Epidermal melanocyte (primary cell): ENCODE measurements around the gene CELF2.

Source experiments
- DNase-seq: peaks from one replicate; pipeline ENCODE4 v3.0.0; 2011; ENCODE audit warnings: low spot score; ENCODE audit not compliant: insufficient read length

The CELF2 gene

DNA sequence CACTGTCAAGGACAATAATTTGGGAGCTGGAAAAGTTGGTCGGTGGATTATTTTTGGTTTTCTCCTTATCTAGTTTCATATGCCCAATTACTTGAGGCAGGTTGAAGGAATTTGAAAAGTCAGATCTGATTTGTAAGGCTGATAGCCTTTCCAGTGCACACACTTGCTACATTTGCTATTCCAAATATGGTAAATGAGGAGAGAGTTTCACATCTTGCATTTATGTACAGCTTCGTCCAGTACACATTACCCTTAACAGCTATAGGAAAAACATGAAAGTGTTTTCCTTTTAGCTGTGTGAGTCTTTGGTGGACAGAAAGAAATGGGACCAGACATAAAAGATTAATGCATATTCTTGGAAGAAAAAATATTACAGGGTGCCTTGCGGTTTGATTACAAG, 201.8 kb downstream of the CELF2 start:
- DNase-seq: no peak

DNA sequence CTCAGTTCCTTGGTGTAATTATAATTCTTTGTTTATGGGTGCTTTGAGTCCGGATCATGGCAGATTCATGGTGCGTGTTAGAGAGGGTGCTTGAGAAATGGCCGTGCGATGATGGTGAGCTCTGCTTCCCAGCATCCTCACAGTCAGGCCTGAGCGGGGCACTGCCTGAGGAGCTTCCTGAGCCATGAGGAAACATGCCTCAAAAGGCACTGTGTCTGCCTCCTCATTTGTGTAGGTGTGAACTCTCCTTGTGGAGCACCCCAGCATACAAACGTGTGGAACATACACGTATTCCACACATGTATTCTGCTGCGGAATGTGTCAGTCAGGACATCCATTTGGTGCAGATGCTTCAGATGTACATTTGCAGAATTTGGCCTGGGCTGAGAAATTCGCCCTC, 205.4 kb downstream of the CELF2 start:
- no peak for DNase-seq

DNA sequence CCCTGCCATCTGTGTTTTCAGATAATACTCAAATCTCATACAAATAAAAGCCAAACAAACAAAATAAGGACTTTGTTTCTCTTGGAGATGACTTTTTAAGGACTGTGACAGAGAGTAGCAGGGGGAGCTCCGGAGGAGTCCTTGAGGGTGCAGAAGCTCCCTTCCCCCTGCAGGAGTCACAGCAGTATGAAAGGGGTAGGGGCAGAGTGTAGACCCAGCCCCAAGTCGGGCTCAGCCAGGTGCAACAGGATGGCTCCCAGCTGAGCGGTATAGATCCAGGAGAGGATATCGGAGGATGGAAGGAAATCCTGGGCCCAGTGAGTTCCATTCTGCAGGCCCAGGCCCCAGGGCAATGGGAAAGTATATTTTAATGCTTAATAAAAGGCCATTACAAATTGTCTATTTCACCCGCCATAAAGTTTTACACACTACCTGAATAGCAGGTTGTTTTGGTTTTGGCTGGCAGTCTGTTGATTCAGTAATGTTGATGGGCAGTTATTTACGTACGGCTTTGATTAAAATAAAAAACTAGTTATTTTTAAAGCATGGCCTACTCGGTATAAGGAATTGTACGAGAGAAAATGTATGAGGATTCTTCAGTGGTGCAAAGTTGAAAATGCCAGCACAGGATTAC, 206.0 kb downstream of the CELF2 start:
- DNase-seq: no peak

DNA sequence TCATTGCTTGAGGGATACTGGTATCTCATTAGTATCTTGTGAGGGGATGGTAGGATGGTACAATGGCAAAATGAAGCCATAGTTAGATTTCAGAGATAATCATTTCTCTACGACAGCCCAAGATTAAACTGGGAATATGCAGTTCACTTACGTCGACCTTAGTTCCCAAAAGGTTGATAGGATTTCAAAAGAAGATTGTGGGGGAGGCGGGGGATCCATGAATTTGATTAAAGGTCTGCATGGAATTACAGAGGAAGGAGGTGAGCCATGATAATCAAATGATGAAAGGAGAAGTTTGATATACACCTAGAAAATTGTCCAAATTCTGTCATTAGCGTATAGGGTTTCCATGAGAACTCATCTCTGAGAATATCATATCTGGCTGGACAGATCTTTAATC, 206.6 kb downstream of the CELF2 start:
- DNase-seq: no peak

DNA sequence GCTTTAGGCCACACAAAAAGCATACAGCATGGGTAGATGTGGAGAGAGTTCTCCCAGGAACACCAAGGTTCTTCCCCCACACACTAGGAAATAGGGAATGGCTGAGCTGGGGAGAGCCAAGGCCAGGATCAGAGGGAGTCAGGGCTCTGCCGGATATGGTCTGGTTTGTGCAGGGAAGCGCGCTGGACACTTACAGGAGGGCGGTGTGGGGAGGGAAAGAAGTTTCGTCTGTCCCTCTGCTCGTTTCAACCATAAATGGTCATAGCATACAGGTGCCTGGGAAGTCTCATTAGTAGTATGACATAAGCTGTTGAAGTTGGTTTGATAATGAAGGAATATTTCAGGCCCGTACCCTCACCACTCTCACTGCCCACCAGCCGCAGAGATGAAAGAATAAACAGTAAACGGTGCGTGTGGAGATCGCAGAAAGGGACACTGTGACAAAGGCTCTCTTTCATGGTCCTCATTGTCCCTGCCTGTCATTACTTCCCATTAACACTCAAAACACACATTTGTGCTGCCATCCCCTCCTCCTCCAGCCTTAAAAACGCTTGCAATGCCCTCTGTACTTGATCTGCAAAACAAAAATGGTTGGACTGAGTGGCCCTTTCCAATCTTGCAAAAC, 207.2 kb downstream of the CELF2 start:
- DNase-seq: no peak

DNA sequence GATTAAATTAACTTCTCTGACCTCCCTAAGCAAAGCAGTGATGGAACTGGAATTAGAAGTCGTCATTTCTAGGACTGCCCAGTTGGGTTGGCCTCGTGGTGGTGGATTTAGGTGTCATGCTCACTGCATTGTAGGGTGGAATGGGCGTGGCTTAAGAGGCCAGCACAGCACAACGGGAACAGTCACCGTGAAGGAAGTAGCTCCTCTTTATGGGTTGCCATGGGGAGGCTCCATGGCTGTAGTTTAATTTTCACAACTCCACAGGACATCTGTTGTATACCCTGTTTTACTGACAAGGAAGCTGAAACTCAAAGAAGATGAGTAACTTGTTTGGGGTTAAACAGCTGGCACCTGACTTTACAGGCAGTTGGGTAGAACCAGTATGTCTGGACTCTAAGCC, 208.3 kb downstream of the CELF2 start:
- DNase-seq: no peak

DNA sequence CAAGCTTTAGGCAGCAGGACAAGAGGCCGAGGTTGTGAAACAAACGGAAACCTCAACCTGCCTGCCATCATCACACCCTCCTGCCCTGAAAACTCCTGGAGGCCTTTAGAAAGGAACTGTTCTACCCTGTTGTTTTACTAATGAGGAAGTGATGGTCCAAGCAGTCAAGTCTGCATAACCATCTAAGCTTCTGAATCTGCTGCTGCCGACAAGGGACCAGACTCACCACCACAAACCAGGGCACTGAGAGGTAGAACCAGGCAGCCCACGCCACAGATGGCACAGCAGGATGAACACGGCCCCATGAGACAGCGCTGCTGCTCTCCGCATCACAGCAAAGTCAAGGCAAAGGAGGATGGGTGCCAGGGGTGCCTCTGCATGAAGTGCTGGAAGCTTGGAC, 209.4 kb downstream of the CELF2 start:
- DNase-seq: no peak

DNA sequence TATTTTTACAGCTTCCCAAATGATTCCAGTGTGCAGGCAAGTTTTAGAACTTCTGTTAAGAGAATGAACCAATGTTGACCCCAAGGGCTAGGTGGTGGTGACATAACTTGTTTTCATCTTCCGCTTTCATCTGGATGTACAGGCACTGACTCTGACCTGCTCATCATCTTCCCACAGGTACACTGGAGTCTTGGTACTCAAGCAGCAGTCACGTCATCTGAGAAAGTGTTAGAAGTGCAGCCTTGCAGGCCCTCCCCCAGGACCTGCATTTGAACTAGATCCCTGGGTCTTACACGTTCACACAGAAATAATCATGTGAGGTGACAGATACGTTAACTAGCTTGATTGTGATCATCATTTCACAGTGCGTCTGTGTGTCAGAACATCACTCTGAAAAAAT, 212.2 kb downstream of the CELF2 start:
- no peak for DNase-seq

DNA sequence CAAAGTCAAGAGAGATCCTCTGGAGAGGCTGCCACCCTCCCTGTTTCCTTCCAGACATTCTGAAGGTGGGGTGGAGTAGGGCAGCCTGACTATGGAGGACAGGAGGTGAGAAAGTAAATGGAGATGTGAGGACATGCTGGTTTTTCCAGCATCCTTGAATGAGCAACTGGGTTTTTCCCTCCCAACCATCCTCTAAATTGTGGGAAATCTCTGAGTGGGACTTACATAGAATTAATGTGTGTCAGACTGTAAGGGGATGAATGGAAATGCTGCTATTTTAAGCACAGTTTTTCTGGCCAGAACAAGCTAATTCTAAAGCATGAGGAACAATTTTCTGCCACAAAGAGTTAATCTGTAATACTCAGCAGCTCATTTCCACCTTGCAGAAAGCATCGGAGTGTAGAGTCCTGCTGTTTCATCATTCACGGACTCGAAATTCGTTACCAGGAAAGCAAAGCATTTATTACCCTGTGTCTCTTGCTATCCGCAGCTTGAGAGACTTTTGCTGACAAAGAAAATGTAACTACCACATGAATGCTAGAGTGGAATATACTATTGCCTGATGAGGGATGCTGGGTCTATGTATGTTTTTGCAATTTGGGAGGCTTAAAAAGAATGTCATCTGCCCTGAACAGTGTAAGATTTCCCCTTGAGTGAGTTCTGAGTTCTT, 213.0 kb downstream of the CELF2 start:
- no peak for DNase-seq

DNA sequence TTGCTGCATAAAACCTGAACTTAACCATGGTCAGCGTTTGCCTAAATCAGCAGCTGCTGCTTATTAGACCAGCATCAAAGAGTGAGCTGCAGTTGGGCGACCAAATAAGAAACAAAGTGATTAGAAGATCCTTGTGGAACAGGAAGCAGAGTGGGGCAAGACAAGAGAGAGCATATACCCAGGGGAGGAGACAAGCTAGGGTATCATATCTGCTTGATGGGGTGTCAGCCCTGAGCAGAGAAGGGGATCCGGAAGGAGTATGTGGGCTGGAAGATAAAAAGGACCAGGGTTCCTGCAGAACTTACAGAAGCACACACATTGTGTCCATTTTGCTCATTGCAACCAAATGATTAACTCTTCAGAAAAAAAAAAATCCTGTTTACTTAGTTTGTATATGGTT, 213.6 kb downstream of the CELF2 start:
- no peak for DNase-seq

DNA sequence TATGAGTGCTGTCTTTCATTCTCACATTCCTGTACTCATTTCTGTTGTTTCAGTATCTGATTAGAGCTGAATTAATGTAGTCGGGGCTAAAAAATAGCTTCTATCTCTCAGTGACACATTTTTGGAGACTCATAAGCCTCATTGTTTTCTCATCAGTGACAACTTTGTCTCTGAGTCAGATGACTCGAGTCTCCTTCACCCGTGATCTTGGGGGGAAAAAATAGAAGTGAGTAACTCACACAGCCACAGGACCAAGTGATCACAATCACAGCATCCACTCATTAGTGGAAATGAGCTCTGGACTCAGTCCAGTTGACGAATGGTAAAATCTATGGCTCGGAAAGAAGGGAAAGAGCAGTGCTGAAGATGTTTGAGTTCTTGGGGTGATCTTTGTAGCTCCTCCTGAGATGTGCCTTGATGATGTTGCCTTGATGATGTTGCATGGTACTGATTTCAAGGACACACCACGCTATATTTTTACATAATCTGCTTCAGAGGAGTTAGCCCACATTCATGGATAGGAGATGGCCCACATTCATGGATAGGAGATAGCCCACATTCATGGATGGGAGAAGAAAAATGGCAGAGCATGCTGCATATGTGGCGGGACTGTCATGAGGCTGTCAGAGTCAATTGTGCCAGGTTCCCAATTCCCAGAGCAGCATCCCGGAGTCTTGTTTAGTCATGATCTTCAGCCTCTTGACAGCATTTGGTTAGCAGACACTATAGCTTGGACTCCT, 214.7 kb downstream of the CELF2 start:
- no peak for DNase-seq

DNA sequence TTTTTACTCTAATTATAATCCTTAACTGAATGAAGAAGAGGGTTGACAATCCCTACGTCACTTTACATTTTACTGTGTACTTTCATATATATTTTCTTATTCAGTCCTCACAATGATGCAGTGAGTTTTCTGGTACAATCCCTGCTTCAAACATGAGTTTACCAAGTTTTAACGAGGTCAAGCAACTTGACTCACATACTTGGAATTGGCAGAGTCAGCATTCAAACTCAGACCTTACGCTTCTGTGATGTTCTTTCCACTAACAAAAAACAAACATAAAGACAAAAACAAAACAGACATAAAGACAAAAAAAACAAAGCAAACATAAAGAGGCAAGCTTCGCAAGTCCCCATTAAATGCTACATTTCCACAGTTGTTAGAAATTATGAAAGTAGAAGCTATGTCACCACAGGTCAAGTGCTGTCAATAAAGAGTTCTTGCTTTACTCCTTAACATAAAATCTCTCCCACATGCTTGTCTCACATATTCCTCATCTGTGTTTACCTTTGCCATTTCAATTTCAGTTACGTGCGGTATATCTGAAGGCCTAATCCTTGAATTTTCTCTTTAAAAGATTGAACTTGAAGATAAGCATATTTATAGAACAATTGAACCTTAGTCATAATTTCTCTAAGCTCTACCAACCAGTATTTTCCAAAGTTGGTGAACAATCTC, 217.3 kb downstream of the CELF2 start:
- no peak for DNase-seq

DNA sequence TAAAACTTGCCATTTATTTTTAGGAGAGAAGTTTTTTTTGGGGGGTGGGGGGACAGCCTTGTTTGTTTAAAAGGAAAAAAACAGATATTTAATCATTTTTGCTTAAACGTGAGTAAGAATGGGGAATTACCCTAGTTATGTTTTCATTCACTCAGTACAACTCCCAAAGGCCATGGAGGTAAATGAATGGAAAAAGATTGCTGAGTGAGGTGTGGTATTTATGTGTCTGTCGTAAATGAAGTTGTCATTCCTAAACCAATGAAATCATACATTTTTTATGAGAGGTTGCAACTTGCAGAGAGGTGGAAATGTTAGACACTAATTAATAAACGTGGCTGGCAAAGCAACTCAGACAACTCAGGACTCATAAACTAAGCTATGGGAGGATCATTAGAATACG, 218.1 kb downstream of the CELF2 start:
- DNase-seq: no peak

DNA sequence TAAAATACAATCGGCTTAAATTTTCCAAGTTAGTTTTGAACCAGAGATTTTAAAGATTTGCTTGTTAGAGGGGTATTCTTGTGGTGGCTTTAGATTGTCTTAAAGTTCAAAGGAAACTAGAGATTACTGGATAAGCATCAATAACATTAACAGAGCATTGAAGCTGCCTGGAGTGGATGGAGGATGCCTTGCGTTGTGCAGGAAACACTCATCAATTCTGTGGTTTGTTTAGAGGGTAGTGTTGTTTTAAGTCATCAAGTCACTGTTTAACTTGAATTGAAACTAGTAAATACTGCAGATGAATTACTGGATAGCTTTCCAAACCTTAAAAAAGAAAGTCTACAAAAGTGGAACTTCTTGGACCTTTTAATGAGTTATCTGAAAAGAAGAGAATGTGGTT, 218.6 kb downstream of the CELF2 start:
- DNase-seq: no peak

DNA sequence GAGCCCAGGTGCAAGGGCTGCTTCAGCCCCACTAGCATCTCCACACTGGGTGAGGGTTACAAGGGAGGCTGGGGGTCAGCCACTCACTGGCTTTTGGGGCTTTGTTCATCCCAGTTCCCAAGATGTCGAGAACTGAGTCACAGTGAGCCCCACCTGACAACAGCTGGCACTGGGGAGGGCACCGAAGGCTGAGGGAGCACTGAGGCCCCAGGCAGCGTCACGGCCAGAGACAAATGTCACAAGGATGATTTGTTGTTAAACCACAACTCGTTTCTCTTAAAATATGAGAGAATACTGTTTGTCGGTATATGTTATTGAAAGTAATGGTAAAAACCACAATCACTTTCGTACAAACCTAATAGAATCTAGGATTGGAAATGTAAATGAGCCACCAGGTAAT, 219.9 kb downstream of the CELF2 start:
- DNase-seq: no peak

DNA sequence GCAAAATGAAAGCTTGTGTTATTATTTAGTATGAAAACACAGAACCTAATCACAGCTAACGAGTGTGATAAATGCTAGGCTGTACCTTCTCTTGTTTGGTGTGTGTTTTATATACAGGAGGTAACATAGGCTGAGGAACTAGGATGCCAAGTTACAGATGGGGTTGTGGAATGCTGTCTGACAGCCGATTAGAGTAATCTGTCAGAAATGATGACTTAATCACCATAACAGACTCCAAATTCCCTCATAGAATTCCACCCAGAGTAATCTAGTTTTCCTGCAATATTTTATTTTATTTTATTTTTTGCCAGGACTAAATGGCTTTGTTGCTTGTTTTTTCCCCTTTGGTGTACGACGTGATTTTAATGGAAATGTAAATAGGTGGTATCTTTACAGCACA, 221.2 kb downstream of the CELF2 start:
- DNase-seq: no peak

DNA sequence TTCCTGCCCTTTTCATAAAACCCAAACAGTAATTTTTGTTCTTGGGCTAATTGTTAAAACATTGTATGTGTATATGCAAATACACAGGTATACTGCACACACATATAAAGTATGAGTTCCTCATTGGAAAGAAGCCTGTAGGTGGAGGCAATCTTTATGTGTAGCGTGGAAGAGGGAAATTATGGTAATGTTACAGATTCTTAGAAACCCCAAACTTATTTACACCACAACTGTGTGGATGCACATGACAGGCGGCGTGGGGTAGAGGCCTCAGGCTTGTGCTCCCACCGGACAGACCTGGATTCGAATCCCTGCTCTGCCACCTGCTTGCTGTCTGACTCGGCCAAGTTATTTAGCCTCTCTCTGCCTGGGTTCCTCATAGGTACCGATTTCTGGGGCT, 223.0 kb downstream of the CELF2 start:
- DNase-seq: no peak

DNA sequence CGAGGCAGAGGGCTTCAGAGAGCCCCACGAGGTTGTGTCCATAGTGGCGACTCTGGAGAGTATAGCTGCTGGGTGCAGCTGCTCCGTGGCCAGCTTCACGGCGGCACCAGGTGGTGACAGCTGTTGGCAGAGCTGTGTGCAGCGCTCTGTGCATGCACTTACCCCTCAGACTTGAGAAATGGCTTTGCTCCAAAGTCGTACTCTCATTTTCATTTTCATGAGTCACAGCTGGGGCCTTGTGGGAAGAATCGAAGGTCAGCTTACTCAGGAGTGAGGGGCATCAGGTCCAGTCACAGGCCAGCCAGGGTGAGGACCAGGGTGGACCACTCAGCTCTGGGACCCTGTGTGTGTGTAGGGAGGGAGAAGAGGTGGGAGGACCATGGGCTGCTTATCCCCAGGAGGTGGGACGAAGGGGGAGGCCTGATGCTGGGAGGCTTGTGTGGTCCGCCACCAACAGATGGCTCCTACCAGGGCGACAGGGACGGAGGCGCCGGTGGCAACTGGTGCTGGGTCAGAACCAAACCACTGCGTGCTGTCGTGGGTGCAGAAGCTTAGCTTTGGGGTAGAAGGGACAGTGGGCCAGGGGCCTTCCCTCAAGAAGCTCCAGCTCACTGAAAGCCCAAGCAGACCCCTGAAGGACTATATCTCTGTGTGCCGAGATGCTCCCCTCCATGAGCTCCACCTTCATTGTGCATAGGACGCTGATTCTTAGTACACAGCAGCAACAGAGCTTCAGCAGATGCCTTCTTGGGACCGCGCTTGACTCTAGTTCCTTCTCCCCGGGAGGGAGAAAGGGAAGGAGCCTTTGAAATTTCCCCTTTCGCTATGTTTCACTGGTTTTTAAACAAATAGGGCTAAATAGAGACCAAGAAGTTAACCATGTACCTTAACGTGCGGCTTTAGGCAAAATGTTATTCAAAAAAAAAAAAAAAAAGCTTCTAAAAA, 225.0 kb downstream of the CELF2 start:
- DNase-seq: no peak

DNA sequence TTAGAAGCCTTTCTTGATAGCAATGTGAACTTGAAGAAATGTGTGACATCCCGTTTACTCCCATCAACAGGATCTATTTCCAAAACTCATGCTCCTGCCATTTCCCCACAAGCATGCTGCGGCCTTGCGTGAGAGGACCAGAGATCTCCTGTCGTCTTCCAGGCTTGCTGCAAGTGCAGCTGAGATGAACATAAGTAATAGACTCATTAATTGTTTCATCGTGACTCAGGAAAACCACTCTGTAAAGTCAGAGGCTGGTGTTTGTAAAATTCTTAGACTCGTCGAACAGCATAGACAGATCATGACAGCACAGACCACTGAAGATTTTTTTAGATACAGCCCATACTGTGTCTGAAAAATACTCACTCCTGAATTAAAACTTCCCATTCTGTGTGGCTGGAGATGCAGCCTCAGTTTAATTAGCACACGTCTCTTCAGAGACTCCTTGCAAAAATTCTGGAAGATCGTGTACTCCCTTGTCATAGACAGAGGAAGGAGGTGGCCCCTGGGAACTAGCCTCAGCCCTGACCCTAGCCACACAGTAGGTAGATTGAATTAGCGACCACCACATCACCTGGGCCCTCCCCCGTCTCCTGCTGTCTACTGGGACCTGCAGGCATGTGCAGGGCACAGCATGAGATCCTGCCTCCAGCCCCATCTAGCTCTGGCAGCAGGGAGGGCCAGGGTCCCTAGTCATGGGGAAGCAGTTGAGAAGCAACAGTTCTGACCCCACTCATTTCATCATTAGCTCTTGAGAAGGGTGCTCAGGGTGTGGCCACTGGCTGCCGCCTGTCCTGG, 226.0 kb downstream of the CELF2 start:
- no peak for DNase-seq

DNA sequence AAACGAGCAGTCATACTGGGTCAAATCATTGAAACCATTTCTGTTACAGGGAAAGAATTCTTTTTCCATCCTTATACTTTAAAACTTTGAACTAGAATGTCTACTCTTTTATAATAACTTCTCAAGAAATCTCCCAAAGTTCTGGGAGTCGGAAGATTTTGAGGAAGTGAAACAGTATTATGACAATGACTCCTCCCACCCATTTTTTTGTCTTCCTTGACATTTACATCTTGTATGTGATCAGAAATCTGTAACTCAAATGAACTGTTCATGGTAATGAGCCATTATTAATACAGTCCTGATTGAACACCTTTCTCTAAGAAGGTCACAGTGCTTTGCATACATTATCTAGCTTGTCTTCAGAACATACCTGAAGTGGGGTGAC, 227.4 kb downstream of the CELF2 start:
- no peak for DNase-seq
